NCI-H82 treated with DMSO at 0.1 percent for 48 hours (cell line): ENCODE data around the gene MICAL3.

Source experiments
- DNase-seq: peaks from one replicate; lab custom pipeline; 2025; ENCODE audit not compliant: unreplicated experiment; lab: John Stamatoyannopoulos, UW

The MICAL3 gene

DNA sequence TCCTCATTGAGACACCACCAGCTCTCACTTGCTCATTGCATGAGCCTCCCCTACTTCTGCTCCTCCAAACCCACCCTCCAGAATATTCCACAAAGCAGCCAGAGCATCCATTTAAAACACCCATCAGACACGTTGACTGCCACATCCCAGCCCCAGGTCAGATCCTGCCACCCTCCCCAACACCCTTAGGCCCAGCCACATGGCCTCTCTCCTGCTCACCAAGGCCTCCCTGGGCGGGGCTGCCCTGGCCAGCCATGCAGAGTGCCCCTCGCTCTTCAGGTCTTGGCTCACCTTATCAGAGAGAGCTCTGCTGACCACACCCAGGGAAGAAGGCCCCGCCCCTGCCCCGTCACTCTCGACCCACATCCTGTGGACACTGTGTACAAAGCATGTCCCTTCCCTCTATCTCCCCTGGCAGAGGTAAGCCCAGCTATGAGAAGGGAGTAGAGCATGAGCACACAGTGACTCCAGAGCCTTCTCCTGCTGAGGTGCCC is 106.8 kb downstream of the MICAL3 start:
- no peak for DNase-seq

- no peak for DNase-seq
Observed at GRCh38 chr22:17916226-17916889, 108.0 kb downstream of the MICAL3 start.

GRCh38 chr22:17915676-17916075 is 108.7 kb downstream of the MICAL3 start:
- DNase-seq = no peak

GRCh38 chr22:17915188-17915587 is 109.2 kb downstream of the MICAL3 start:
- no peak for DNase-seq

- no peak for DNase-seq
Observed at GRCh38 chr22:17914474-17914873, 109.9 kb downstream of the MICAL3 start.

DNA sequence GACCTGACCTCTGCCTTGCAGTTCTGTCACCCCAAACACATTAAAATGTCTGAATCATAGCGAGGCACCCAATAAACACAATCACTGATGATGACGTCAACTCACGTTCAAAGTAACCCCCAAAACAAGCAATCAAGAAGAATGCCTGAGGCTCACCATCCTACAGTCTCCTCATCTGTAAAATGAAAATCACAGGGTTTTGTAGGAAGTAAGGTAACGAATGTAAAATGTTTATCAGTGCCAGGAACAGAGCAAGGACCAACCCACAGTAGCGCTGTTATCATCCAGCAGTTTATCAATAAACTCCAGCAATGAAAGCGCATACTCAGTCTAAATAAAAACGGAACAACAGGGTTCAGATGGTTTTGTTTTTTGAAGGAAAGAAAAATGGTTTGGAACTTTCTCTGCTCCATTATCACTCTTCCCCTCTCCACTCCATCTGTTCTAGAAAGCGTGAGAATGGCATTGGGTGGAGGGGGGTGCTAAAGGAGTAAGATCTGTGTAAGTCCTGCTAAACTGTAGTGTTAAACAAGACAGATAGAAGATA is 110.5 kb downstream of the MICAL3 start:
- no peak for DNase-seq

- no peak for DNase-seq
Observed at GRCh38 chr22:17912945-17913721, 111.2 kb downstream of the MICAL3 start.

DNA sequence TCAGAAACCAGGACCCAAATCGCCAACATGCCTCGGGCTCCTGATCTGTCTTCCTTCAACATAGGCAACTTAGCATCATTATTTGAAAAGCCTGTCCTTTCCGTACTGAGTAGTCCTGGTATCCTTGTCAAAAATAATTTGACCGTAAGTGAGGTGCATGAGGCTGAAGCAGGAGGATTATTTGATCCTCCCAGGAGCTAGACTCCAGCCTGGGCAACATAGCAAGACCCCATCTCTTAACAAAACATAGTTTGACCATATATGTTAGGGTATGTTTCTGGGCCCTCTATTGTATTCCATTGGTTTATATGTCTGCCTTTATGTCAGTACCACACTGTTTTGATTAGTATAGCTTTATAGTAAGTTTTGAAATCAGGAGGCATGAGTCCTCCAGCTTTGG is 112.5 kb downstream of the MICAL3 start:
- DNase-seq = no peak

DNA sequence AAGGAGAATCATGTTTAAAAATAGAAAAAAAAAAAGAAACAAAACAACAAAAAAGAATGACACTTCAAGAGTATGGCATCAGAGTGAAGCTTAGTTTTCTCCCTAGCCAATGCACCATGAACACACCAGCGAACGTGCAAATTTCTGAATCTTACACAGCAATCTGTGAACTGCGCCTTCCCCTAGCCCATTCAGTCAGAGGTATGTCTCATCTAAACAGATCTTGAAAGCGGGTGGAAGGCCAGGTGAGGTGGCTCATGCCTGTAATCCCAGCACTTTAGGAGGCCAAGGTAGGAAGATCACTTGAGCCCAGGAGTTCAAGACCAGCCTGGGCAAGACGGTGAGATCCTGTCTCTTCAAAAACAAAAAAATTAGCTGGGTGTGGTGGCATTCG is 113.1 kb downstream of the MICAL3 start:
- DNase-seq = no peak

GRCh38 chr22:17910561-17911311 is 113.6 kb downstream of the MICAL3 start:
- peak; percentile 13 for DNase-seq

DNA sequence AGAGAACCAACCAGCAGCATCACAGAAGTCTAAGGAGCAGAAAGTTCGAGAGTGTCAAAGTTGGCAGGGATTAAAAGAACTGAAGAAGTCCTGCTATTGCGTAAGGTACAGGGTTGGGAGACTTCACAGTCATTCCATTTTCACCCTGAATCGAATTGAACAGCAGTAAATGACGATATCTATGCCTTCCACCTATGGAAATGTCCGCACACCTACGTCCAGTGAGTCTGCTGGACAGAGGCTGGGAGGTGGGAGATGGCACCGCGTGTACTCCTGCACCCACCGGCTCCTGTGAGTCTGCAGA is 116.7 kb downstream of the MICAL3 start:
- no peak for DNase-seq

DNA sequence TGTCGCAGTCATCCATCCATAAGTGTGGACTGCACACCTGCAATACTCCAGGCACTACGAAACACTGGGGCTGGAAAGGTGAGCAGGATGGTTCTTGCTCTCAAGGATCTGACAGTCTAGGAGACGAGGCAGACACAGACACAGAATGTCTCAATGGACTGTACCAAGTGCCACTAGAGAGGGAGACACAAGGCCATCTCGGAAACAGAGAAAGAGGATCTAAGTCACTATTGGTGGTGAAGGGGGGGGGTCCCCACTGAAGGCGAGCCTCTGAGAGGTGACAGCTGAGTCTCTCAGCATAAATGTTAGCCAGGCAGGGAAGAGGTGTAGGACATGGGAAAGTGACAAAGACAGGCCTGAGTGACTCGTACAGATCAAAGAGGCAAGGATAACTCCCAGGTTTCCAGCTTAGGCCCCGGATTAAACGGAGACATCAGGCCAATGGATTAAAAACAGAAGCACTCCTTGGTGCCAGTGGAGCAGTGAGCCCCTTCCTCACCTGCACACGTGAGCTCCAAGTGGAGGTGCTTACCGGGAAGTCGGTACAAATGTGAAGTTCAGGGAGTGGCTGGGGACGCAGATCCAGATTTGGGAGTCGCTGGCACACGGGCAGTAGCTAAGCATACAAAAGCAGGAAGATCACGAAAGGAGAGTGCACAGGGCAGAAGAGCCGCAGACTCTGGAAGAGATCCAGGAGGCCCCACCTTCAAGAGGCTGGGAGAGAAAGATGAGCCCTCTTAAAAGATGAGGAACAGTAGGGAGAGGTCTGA is 117.2 kb downstream of the MICAL3 start:
- DNase-seq = peak; percentile 34

DNA sequence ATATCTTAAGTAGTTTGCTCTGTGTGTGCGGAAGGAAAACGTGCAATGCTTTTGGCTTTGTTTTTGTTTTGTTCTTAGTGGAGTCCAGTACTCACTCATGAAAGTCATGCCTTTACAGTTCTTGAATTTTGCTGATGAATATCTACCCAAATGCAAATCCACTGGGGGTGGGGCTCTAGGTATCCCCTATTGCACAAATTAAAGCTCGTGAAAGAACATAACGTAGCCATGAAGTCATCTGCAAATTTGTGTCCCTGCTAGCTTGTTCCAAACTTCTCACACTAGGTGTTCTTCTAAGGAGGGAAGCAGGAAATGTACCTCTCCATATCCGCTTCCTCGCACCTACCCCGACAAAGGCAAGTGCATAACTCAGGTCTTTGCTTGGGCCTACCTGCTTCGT is 118.9 kb downstream of the MICAL3 start:
- no peak for DNase-seq

- no peak for DNase-seq
Observed at GRCh38 chr22:17903564-17904295, 120.6 kb downstream of the MICAL3 start.

DNA sequence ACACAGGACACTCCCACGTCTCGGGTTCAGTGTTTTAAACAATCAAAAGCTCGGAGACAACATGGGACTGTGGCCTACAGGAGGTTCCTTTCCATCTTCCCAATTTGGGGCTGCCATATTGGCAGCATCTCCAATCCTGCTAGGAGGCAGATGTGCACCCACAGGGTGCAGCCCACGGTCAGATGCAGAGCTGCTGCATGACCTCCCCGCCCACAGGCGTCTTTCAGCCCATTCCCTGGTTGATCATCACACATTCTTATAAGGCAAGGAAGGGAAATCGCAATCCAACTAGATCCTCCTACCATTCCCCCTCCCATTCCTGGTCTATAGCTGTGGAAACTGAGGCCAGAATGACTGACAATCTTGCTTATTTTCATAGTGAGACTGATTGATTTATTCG is 121.4 kb downstream of the MICAL3 start:
- DNase-seq = no peak

- no peak for DNase-seq
Observed at GRCh38 chr22:17898375-17898774, 126.0 kb downstream of the MICAL3 start.

GRCh38 chr22:17897858-17898257 is 126.5 kb downstream of the MICAL3 start:
- no peak for DNase-seq

DNA sequence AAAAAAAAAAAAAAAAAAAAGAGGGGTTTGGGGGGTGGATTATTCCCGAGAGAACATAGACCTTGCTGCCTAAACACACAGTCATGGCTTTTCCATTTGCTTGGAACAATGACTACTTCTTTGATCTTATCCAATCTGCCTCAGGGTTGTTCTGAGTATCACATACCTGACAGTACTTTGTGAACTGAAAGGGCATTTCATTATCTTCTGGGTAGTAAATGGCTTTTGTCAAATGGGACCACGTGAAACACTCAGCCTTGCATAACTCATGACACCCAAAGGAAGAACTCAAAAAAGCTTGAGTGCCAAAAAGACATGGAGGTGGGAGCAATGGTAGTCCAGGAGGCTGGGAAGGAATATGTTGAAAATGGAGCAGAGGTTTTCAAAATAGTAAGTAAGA is 126.9 kb downstream of the MICAL3 start:
- no peak for DNase-seq

DNA sequence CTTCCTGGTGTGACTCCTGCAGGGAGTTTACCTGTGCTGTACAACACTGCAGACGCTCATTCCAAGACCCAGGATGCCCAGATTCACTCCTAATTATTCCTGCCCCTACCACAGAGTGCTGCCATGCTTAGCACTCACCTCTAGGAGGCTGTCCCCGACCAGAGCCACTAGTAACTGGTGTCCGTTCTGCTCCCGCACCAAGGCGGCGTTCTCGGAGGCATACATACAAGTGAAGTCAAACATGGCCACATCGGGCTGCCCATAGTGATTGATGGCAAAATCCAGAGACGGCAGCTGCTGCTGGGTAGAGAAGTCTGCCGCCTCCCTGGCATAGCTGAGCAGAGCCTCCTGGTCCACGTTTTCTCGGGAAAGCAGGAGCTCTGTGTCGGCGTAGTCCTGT is 127.8 kb downstream of the MICAL3 start:
- no peak for DNase-seq

GRCh38 chr22:17893900-17894535 is 130.3 kb downstream of the MICAL3 start:
- DNase-seq = no peak
